GM20000 (cell line): ENCODE results near the gene NBAS.

Experiments used
- DNase-seq: peaks from one replicate; pipeline ENCODE4 v3.0.0; 2012; ENCODE audit warnings: low spot score
- CTCF ChIP-seq: IDR thresholded peaks from 2 replicates; pipeline ENCODE4 v1.5.1; 2012; ENCODE audit warnings: mild to moderate bottlenecking, control low read depth; ENCODE audit errors: extremely low read depth, missing control alignments

NBAS gene

DNA sequence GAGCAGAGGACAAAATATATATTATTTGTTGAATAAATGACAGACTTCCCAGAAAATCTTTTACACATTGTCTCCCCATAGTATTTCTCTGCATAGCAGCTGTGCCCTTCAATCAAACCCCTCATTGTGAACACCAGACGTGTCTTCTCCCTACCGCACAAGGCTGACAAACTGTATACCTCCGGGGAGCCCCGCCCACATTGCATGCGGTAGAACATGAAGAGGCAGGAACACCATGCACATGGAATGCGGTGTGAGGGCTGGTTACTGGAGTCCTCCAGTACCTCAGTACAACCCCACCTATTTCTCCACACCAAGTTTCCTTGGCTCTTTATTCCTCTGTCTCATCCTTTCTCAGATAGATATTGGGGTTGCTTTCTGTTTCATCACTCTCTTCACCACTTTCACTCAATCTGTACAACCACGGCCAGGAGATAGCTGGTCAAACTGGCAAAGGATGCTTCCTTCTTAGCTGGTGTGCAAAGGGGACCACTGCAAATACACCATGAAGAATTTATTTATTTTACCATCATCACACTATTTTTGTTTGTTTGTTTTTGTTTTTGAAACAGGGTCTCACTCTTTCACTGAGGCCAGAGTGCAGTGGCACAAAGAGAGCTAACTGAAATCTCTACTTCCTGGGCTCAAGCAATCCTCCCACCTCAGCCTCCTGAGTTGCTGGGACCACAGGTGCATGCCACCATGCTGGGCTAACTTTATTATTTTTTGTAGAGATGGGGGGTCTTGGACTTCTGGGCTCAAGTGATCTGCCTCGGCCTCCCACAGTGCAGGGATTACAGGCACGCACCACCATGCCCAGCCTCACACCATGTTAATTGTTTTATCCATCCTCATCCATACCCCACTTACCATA is 2.3 kb upstream of the NBAS start:
- no peak for TF ChIP-seq CTCF
- DNase-seq = no peak

- no peak for DNase-seq
- no peak for TF ChIP-seq CTCF
Observed at GRCh38 chr2:15562354-15563031, 1.4 kb upstream of the NBAS start.

- peak; percentile 38 for DNase-seq
Observed at GRCh38 chr2:15561574-15562344, 625 bp upstream of the NBAS start.

DNA sequence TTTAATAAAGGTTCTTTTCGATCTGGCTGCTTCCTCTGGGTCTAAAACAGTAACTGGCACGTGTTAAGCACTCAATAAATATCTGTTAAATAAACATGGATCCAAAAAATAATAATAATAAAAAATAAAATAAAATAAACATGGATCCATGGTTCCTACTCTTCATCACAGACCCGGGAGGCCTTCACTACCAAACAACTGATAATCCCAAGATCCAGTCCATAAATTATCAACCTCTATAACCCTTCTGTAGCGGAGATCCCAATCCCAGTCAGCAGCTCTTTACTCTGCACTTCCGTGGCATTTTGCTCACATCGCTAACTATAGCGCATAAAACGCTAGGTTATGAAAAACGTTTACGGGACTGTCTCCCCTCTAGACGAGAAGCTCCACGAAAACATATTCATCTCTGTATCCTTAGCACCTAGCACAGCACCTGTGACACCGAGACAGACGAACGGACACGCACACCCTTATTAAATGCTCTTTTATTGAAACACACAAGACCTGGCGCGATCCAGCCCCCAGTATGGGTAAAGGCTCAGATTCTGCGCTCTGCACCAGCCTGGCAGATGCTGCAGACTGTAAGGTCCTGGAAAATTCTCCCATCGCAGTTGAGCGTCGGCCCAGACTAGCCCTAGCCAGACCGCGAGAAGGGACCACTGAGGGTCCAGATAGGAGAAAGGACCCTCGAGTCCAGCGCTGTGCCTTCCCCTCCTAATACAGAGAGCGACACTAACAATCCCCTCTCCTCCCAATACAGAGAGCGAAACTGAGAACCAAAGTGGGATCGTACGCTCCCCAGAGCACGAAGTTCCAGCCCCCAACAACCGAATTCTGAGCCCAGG is 770 bp downstream of the NBAS start:
- DNase-seq = peak; percentile 26
- no peak for TF ChIP-seq CTCF

More at GRCh38 chr2:15561574-15562344, 625 bp upstream of the NBAS start:
- TF ChIP-seq CTCF = no peak

GRCh38 chr2:15559379-15560139 is 1.6 kb downstream of the NBAS start:
- no peak for TF ChIP-seq CTCF
- no peak for DNase-seq

GRCh38 chr2:15557887-15558311 is 3.2 kb downstream of the NBAS start:
- no peak for TF ChIP-seq CTCF
- DNase-seq = no peak
